NCI-H2081 (cell line): ENCODE results near the gene AK9.
"Not testable (repeated sequence)": the region's sequence is repeated elsewhere in the genome, so short reads cannot be mapped to it uniquely, and the experiment has no call there.

ENCODE experiments used
- DNase-seq, 2 experiments: peaks; one replicate each; lab custom pipeline; 2025; lab: John Stamatoyannopoulos, UW

AK9 gene

GRCh38 chr6:109478841-109479624 lies 212.0 kb downstream of the AK9 start:
- DNase-seq = no peak

DNA sequence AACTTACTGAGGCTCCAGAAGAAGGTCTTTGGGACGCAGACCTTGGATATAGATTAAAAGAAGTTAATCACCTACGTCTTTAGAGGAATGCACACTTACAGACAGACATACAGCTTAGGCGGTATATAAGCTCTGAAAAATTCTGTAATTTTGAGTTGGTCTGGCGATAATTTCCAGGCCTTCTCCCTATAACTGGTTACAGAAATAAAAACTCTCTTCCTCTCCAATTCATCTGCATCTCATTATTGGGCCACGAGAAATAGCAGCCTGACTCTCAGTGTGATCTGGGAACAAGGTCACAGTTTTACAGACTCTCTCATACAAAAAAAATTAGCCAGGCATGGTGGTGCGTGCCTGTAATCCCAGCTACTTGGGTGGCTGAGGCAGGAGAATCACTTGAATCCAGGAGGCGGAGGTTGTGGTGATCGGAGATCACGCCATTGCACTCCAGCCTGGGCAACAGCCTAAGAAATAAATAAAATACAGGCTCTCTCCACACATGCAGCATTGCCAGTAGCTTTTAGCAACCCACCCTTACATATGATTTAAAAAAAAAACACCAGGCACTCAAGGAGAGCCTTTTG lies 212.7 kb downstream of the AK9 start:
- no peak for DNase-seq

GRCh38 chr6:109477725-109478124 lies 213.3 kb downstream of the AK9 start:
- no peak for DNase-seq

- DNase-seq = no peak
Observed at GRCh38 chr6:109477184-109477583, 213.8 kb downstream of the AK9 start.

GRCh38 chr6:109475625-109476024 lies 215.4 kb downstream of the AK9 start:
- DNase-seq = no peak

GRCh38 chr6:109474995-109475394 lies 216.0 kb downstream of the AK9 start:
- DNase-seq = no peak

DNA sequence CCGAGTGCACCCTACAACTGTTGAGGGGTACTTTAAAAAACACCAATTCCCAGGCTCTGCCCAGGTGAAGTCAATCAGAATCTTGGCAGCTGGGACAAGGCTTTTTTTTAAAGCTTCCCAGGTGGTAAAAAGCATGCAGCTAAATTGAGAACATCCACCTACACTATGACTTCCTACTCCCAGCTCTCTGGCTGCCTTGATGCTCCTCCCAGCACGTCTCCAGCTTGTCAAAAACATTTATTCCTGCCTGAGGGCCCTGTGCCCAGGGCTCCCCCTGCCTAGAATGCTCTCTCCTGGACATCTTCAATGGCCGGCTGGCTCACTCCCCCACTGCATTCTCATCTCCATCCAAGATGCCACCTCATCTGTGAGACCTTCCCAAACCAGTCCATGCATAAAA lies 217.9 kb downstream of the AK9 start:
- no peak for DNase-seq

DNA sequence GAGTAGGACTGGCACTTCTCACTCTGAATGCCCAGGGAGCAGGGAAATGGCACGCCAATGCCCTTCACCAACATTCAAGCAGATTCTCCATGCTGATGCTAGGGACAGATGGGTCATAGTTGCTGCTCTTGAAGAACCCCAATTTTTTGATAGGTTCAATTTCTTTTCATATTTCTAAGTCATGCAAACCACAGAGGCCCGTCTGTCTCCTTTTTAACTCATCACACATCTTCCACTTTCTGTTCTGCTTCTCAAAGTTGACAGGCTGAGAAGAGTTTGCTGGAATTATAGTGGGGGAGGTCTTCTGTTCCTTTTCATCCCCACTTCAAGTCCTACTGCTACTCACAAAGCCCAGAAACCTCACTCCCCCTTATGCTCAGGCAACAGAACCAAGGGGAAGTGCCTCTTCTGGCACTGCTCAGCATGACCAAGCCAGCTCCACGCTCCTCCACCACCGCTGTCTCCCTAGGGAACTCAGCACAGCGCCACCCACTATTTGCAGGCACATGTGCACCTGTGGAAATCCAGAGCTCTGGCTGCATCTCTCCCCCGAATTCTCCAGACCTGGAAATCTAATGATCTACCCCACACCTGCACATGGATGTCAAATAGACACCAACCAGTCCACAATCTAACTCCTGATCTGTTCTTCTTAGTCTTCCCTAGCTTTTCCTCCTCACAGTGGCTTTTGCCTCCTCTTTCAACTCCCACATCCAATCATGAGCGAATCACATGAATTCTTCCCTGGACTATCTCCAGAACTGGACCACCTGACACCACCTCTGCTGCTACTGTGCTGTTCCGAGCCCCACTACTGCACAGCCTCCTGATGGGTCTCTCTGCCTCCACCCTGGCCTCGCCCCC lies 218.6 kb downstream of the AK9 start:
- no peak for DNase-seq

DNA sequence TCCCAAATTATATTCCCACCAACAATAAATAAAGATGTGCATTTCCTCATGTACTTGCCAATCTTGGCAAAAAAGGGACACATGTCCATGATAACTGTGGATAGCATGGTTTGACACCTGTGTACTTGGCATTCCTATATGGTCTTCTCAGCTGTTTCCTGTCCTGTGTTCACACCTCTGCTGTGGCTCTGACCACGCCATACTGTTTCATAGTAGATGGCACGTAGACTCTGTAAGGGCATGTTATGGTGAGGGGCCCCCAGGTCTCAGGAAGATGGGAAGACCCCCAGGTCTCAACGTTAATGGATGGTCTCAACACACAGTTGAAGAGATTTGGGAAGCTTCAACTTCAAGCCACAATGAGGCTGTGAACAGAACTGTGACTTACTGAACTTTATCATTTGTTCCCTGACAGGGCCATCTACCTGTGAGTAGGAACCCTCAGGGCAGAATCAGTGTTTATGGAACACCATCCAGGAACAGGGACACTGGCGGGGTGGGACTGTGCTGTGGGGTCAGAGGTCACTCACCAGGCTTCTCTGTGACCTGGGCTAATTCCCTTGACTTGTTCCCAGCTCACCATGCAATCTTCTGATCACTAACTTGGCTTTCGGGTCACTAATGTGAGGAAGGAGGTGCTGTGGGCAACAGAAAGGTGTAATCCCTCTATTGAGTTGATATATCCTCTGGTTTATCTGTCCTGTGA lies 219.7 kb downstream of the AK9 start:
- DNase-seq = no peak

DNA sequence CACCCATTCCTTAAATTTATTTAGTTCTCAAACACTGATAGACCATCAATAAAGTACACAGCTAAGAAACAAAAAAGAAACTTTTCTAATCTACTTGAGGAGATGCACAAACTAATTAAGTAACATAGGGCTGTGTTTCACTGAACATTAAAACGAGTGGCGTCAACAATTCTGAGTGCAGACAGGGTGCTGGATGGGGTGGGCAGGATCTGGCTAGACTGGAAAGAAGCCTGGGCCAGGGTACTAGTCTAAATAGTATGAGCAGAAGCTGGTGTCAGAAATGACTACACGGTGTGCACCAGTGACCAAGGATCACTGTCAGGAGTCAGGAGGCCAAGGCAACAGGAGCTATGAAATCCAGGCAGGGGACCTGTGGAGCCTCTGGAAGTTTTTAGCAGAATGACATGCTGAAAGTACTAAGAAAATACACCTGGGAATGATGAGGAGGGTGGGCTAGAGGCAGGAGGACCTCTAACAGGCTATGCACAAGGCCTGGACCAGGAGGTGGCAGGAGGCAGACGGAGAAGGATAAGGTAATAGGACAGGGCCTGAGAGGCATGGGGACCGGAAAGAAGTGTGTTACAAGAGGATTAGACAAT lies 221.3 kb downstream of the AK9 start:
- no peak for DNase-seq

DNA sequence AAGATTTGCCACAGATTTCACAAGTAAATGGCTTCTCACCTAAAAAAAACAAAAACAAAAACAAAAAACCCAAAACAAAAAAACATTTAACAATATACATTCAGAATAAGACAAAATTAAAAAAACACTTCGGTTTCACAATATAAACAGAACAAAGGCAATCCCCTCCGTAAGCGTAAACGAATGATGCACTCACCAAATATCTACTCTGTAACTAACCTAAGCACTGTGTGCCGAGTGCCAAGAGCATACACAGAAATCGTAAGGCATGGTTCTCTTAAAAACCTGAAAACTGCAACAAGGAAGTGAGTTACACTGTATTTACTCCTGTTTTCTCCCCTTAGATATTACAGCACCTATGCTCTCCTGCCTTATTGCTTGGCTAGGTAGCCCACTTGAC lies 223.3 kb downstream of the AK9 start:
- no peak for DNase-seq

DNA sequence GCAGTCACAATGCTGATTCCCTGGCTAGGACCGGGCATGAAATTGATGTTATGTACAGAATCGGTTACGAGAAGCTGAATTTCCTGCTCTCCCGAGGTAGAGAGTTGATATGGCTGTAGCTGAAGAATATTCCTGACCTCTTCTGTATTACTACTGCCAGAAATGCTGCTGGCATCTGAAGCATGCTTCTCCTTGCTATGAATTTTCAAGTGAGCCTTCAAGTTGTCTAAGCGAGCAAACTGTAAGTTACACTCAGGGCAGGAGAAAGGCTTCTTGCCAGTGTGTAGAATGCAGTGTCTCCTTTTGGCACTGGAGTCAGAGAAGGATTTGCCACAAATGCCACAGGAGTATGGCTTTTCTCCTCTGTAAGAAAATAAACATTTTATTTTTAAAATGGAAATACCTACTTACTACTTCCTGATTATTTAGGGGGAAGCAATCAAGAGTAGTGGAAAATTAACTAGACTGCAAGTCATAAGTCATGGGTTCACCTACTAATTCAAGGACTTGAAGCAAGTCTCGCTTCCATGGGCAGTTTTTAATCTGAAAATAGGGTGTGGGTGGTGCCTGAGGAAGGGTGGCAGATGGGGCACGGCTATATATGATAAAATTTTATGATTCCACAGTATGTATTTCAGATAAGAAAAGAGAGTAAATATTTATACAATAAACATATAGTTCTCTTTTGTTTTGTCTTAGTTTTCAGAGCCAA lies 224.6 kb downstream of the AK9 start:
- DNase-seq = no peak

GRCh38 chr6:109465772-109466171 lies 225.2 kb downstream of the AK9 start:
- no peak for DNase-seq

GRCh38 chr6:109461733-109462526 lies 229.1 kb downstream of the AK9 start:
- no peak for DNase-seq

DNA sequence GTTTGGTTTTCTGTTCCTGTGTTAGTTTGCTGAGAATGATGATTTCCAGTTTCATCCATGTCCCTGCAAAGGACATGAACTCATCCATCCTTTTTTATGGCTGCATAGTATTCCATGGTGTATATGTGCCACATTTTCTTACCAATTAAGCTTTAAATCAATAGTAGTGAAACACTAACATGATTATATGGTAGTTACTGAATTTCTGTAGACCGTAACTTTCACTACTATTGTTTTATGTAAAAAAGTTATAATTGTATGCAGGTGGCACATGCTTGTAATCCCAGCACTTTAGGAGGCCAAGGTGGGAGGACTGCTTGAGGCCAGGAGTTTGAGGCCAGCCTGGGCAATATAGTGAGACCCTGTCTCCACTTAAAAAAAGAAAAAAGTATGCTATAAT lies 229.8 kb downstream of the AK9 start:
- DNase-seq = not testable (repeated sequence)

- DNase-seq = no peak
Observed at GRCh38 chr6:109460161-109460829, 230.7 kb downstream of the AK9 start.

DNA sequence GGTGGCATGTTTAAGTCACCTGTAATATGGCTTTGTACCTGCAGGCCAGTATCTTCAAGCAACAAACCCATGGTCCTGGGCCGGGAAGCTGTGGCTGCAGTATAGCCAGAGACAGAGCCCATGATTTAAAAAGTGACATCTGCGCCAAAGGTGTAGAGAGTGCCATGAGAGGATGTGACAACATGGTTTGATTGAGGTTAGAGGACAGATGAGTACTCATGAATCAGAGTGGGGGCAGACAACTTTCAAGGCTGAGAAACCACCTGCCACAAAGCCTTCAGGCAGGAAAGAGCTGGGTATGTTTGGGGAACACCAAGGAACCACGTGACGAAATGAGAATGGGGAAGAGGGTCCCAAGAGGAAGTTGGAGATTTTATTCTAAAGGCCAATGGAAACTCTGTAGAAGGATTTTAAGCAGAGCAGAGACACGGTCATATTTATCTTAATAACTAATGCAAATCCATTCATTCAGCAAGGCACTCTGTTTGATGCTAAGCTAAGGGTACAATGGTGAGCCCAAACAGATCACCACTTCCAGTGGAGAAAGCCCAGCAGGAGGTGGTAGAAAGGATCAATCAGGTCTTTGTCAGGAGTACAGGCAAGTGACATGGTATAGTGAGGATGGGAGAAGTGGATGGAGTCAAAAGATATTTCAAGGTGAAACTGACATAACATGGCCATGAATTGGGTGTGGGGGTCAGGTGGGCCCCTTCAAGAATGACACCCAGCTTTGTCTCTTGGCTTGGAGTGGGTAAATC lies 232.0 kb downstream of the AK9 start:
- DNase-seq = no peak

- DNase-seq = no peak
Observed at GRCh38 chr6:109457562-109457996, 233.4 kb downstream of the AK9 start.
